Activated T-cell treated with anti-CD3 and anti-CD28 coated beads, Interleukin-2, amount 50 U/mL, for 1 hour (primary cell): ENCODE results near the gene VIP.

Experiments used
- DNase-seq: peaks from one replicate; pipeline ENCODE4 v3.0.0-alpha.2; 2020

The VIP gene

DNA sequence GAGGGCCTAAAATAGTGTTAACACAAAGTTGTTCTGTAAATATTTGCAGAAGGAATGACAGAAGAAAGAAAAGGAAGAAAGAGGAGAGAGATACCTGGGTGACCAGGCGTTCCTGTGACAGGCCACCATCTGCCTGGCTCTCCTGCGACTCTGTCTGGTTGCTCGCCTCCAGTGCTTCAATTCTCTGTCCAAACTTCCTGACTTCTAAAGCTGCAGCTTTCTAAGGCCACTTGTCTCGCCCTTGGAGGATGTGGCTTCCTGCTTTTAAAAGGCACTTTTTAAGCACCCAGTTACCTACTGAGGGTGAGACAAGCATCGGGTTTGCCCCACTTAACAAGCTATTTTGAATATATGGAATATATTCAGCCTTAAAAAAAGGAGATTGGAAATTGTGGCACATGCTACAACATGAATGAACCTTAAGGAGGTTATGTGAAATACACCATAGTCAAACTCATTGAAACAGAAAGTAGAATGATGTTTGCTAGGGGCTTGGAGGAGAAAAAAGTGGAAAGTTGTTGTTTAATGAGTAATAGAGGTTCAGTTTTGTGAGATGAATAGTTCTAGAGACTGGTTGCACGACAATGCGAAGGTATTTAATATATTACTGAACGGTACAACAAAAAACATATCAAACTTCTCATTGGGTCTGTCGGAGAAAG, 32.8 kb downstream of the VIP start:
- DNase-seq = no peak

DNA sequence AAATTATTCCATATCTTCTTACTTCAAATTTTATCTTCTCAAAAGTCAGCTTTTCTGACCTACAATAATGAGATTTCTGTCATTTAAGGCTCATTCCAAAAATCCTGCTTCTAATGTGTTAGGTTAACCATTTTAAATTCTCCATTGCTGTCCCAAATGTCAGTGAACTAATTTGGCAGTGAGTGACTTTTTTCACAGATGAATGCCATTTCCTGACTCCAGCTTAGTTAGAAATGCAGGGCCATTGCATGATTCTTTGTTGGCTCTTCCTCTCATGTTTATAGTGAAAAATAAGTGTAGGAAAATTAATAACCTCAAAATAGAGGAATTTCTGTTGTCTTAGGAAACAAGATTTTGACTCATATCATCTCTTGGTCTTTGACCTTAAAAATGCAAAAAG, 44.1 kb downstream of the VIP start:
- no peak for DNase-seq

DNA sequence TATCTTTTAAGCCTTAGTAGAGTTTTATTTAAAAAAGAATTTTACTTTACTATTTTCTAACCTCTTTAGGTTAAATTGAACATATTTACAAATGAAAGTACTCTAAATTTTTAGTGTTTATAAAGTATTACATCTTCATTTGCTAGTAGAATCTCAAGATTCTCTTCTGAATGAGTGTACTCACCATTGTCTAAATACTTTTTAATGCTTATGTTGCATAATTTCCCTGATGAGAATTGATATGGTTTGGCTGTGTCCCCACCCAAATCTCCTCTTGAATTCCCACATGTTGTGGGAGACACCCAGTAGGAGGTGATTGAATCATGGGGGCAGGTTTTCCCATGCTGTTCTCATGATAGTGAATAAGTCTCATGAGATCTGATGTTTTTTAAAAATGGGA, 53.6 kb downstream of the VIP start:
- DNase-seq = no peak
